SK-N-MC (cell line): Measurements from ENCODE around the gene MBD2.

Experiments used
- EZH2 ChIP-seq: fragments of 200-600 bp; sonication (generic); IDR thresholded peaks from one replicate; pipeline ENCODE4 v1.6.1; 2017; ENCODE audit warnings: antibody characterized with exemption
- FOXP2 ChIP-seq: optimal IDR thresholded peaks from 2 replicates; pipeline ENCODE3; 2011; ENCODE audit warnings: mild to moderate bottlenecking, moderate library complexity; ENCODE audit not compliant: insufficient read depth; ENCODE audit errors: extremely low read length, control extremely low read depth
- POLR2AphosphoS5 ChIP-seq: IDR thresholded peaks from 2 replicates; pipeline ENCODE4 v1.6.1; 2012; ENCODE audit warnings: mild to moderate bottlenecking, low read depth, low read length, borderline replicate concordance

- no peak for TF ChIP-seq EZH2
- no peak for TF ChIP-seq POLR2AphosphoS5
- no peak for TF ChIP-seq FOXP2
These were observed 9.4 kb downstream of the MBD2 start for GRCh38 chr18:54215069-54215468.
